Measurements from ENCODE around the gene KLHDC4.

Gene KLHDC4

GRCh38 chr16:87689956-87690465 lies 75.8 kb downstream of the KLHDC4 start:
- peaks cover 27% of the 10 kb centered on the region for H3K27me3 ChIP-seq (ENCODE audit: insufficient read depth, low read depth)

GRCh38 chr16:87688876-87689815 lies 76.6 kb downstream of the KLHDC4 start:
- Histone ChIP-seq H3K4me2 (no peak overlapping the region), H3K79me2 (ENCODE audit: insufficient read depth, low read depth) (no peaks in the 10 kb centered on the region), H3K27me3 (ENCODE audit: insufficient read depth, low read depth) (peaks cover 27% of the 10 kb centered on the region), H4K20me1 (ENCODE audit: insufficient read depth) (no peaks in the 10 kb centered on the region), H3K36me3 (ENCODE audit: insufficient read depth) (no peaks in the 10 kb centered on the region), H3K9ac (no peak overlapping the region), H3K27ac (no peak overlapping the region), H2AFZ (ENCODE audit: low read depth) (no peak overlapping the region), H3K4me1 (ENCODE audit: low read depth, poor library complexity, severe bottlenecking) (no peaks in the 10 kb centered on the region), H3K4me3 (IDR thresholded peaks at IDR 0.05; ENCODE audit: insufficient read depth, low read depth, low read length) (no peak overlapping the region)
- TF ChIP-seq CTCF (conservative IDR thresholded peaks at IDR 0.05; ENCODE audit: low read depth, low read length), result no peak

More at GRCh38 chr16:87689956-87690465, 75.8 kb downstream of the KLHDC4 start:
- no peaks in the 10 kb centered on the region for H3K79me2 ChIP-seq (ENCODE audit: insufficient read depth, low read depth)
- no peak overlapping the region for H3K27ac ChIP-seq
- H3K36me3 ChIP-seq (ENCODE audit: insufficient read depth), result no peaks in the 10 kb centered on the region
- no peak overlapping the region for H2AFZ ChIP-seq (ENCODE audit: low read depth)
- H3K4me2 ChIP-seq, result no peak overlapping the region
- no peak overlapping the region for H3K9ac ChIP-seq
- H3K4me3 ChIP-seq (IDR thresholded peaks at IDR 0.05; ENCODE audit: insufficient read depth, low read depth, low read length), result no peak overlapping the region
- H3K4me1 ChIP-seq (ENCODE audit: low read depth, poor library complexity, severe bottlenecking), result no peaks in the 10 kb centered on the region
- no peak for TF ChIP-seq CTCF (conservative IDR thresholded peaks at IDR 0.05; ENCODE audit: low read depth, low read length)
- no peaks in the 10 kb centered on the region for H4K20me1 ChIP-seq (ENCODE audit: insufficient read depth)

GRCh38 chr16:87687998-87688529 lies 77.7 kb downstream of the KLHDC4 start:
- H3K4me2 ChIP-seq, result no peak overlapping the region
- H3K4me3 ChIP-seq (IDR thresholded peaks at IDR 0.05; ENCODE audit: insufficient read depth, low read depth, low read length), result no peak overlapping the region
- no peaks in the 10 kb centered on the region for H3K79me2 ChIP-seq (ENCODE audit: insufficient read depth, low read depth)
- H4K20me1 ChIP-seq (ENCODE audit: insufficient read depth), result no peaks in the 10 kb centered on the region
- H2AFZ ChIP-seq (ENCODE audit: low read depth), result no peak overlapping the region
- no peak overlapping the region for H3K9ac ChIP-seq
- TF ChIP-seq CTCF (conservative IDR thresholded peaks at IDR 0.05; ENCODE audit: low read depth, low read length), result no peak
- H3K27me3 ChIP-seq (ENCODE audit: insufficient read depth, low read depth), result peaks cover 32% of the 10 kb centered on the region
- H3K36me3 ChIP-seq (ENCODE audit: insufficient read depth), result no peaks in the 10 kb centered on the region
- H3K4me1 ChIP-seq (ENCODE audit: low read depth, poor library complexity, severe bottlenecking), result no peaks in the 10 kb centered on the region
- no peak overlapping the region for H3K27ac ChIP-seq

GRCh38 chr16:87687126-87687910 lies 78.5 kb downstream of the KLHDC4 start:
- no peak overlapping the region for H3K27ac ChIP-seq
- peaks cover 39% of the 10 kb centered on the region for H3K27me3 ChIP-seq (ENCODE audit: insufficient read depth, low read depth)
- no peak overlapping the region for H3K4me2 ChIP-seq
- TF ChIP-seq CTCF (conservative IDR thresholded peaks at IDR 0.05; ENCODE audit: low read depth, low read length), result no peak
- no peaks in the 10 kb centered on the region for H3K36me3 ChIP-seq (ENCODE audit: insufficient read depth)
- H3K79me2 ChIP-seq (ENCODE audit: insufficient read depth, low read depth), result no peaks in the 10 kb centered on the region
- H3K9ac ChIP-seq, result no peak overlapping the region
- no peak overlapping the region for H3K4me3 ChIP-seq (IDR thresholded peaks at IDR 0.05; ENCODE audit: insufficient read depth, low read depth, low read length)
- H4K20me1 ChIP-seq (ENCODE audit: insufficient read depth), result no peaks in the 10 kb centered on the region
- no peaks in the 10 kb centered on the region for H3K4me1 ChIP-seq (ENCODE audit: low read depth, poor library complexity, severe bottlenecking)
- no peak overlapping the region for H2AFZ ChIP-seq (ENCODE audit: low read depth)

Data from KMS-11 (cell line).